GM19395 (cell line): ENCODE results near the gene KLK14.

ENCODE experiments used
- ATAC-seq: cut with Tn5 transposase; IDR thresholded peaks from one replicate; pipeline ENCODE4 v1.9.1; 2021; ENCODE audit warnings: mild to moderate bottlenecking, moderate library complexity; ENCODE audit not compliant: unreplicated experiment

The KLK14 gene

DNA sequence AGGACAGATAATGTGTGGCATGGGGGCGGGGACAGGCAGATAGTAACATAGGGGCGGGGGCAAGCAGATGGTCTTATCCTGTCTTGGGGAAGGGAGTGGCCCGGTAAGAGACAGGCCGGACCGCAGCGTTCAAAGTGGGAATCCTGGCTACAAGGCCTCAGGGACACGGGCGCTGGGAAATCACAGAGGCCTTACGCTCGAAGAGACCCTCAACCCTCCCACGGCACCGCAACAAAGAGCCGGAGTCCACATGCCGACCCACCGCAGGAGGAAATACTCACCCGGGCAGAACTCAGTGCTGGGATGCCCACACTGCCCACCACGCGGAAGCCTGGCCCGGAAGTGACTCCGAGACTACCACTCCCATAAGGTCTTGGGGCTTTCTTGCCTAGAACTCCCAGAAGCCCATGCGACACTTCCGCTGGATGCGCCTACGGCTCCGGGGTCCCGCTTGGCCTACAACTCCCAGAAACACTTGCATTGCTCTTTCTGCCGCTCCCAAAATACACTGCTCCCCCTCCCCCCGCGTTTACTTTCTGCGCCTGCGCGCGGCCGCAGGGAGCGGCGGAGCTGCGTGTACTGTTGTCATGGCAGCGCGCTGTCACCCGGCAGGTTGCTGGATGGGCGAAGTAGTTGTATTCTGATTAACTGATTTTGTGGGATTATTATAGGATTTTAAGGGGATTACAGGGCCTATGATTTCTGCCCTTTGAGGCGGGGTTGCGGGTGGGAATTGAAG is 25.5 kb upstream of the KLK14 start, which contains the start of gene CTU1:
Gene CTU1 (minus strand): TSS at position 344 of the 739 bp plus-strand sequence. CDS start 3,840 bp downstream, outside the sequence.
- peak; percentile 95 for ATAC-seq

DNA sequence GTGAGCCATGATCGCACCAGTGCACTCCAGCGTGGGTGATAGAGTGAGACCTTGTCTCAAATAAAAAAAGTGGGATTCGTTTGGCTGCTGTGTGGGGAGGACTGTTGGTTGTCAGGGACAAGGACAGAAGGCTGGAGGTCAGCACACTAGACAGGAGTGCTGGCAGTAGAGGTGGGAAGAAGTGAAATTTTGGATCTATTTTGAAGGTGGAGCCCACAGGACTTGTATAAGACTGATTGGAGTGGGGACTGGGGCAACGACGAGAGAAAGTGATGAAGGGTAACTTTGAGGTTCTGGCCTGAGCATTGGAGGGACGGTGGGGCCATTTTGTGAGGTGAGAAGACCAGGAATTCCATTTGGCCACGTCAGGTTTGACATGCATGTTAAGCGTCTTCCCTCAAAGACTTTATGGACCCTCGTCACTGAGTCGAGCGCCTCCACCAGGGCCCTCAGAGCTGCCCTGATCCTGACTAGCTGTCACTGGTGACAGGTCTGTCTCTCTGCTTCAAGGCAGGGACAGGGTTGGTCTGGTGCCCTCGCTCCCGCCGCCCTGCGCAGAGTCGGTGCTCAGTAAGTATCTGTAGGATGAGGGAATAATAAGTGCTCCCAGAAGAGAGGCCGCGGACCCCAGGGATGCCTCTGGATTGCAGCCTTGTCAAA is 24.8 kb upstream of the KLK14 start:
- ATAC-seq, result no peak

DNA sequence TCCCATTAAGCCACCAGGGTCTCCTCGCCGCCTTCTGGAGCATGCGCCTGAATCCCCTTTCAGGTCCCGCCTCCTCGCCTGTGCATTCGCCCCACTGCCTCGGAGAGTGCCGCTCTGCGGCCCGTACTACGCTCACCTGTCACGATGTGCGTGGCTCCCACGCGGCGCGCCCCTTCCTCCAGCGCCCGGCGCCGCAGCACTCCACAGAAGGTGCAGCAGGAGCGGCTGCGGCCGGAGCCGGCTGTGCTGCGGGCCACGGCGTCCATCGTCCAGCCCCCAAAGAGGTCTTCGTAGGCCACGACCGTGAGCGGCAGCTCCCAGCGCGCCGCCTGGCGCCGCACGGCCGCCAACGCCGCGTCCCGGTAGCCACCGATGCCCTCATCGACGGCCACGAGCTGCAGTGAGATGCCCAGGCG is 21.2 kb upstream of the KLK14 start:
- ATAC-seq, result no peak

DNA sequence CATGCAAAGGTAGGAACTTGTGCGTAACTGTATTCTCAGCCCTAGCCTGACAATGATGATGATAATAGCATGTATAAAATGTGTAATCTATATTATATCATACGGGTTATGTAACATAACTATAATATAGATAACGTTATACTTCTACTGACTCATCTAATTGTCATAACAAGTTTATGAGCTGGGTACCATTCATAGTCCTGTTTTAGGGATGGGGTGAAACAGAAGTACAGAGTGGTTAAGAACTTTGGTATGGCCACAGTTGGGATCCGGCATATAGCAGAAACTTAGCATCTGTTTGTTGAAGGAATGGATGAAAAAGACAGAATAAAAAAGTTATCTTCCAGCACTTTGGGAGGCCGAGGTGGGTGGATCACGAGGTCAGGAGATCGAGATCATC is 20.3 kb upstream of the KLK14 start:
- no peak for ATAC-seq

DNA sequence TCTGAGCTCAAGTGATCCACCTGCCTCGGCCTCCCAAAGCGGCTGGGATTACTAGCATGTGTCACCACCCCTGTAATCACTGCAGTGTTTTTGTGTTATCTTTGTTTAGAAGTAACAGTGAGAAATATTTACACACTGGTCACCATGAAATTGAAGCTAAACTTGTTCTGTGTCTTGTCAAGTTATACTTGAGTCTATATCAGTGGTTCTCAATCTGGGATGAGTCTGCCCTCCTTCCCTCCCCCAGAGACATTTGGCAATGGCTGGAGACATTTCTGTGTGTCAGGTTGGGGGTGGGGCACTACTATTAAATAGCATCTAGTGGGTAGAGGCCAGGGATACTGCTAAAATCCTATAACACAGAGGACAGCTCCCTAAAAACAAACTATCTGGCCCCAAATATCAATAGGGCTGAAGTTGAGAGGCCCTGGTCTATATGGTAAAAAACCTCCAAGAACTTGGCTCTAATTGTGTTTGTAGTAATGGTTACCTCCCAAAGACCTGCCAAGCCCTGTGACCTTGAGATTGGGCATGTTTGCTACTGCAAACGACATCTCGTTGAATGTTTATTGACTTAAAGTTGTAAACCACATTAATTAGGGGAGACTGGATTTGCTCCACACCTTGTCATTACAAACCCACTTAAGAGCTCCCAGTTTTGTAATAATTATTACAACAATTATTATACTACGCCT is 18.6 kb upstream of the KLK14 start:
- no peak for ATAC-seq

DNA sequence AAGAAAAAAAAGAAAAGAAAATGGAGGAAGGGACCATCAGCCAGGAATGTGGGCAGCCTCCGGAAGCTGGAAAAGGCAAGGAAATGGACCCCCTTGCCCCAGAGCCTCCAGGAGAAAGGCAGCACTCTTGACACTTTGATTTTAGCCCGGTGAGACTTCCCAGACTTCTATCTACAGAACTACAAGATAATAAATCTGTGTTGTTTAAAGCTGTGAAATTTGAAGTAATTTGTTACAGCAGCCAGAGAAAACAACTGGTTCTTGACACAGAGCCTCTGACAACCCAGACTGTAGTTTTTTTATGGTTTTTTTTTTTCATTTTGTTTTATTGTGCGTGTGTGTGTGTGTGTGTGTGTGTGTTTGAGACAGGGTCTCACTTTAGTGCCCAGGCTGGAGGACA is 17.9 kb upstream of the KLK14 start:
- ATAC-seq, result no peak

DNA sequence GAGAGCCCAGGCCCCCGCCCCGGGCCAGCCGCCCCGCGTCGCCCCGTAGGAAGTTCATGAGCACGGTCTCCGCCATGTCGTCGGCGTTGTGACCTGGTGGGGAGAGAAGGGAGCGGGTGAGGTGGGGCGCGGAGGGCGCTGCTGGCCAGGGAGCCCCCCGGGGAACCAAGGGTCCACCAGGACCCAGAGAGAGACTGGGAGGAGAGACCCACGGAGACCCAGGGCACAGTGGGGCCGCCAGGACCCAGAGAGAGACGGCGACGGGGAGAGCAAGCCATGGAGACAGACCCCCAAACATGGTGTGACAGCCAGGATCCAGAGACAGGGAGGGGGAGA is 16.3 kb upstream of the KLK14 start:
- no peak for ATAC-seq

DNA sequence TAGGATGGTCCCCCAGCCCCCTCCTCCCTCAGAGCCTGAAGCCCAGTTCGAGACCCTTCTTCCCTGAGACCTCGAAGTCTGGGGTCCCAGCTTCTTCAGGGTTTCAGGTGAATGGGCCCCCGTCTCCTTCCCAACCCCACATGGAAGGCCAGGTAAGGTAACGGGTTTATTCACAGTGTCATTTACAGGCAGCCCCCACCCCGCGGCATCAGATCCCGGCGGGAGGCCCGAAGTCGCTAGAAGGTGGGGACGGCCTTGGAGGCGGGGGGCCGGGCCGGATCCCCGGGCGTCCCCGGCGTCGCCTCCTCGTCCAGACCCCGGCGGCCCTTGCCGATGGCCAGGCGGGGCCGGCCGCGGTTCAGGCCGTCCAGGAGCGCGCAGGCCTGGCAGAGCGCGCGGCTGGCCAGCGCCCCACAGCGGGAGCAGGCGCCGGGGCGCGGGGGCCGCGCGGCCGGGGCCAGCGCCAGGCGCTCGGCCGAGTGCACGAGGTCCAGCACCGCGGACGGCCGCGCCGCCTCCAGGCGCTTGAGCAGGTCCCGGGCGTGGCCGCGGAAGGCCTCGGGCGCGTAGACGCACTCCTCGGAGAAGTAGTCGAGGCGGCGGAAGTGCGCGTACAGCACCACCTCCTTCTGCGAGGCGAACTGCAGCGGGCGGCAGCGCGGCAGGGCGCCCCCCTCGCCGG is 15.8 kb upstream of the KLK14 start:
- ATAC-seq, result no peak

DNA sequence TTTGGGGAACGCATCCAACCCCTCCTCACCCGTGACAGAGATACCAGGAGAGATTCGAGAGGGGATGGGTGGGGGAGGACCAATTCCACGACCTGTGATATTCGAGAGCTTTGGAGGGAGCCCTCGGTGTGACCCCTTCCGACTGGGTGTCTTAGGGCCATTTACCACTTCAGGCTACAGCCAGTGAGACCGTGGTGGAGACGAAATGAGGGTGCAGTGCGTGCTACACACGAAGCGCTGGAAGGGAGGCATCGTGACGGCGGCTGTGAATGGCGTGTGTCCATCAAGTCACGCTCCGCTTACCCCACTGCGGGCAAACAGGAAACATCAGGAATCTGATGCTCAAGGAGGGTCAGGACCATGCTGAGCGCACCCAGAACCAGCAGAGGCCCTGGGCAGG is 15.1 kb upstream of the KLK14 start:
- ATAC-seq, result no peak

DNA sequence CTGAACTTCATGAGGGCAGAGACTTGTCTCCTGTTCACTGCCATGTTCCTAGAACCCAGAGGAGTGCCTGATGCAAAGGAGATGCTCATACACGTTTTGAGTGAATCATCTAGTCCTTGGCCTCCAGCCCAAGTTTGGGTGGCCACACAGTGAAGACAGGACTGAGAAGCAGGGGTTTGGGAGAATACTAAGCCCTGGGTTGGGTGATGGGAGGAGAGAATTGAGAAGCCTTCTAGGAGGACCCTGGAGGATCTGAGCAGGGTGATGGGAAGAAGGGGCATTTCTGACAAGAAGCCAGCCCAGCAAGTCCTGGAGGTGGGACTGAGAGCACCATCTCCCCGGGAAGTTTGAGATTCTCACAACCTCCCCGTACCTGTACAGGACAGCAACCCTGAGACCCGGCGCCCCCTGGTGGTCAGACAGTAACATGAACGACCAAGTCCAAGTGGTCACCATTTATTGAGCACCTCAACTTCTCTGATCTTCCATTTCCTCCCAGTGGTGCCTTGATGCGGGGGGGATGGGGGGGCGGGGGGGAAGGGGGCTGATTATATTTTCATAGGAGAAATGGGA is 14.6 kb upstream of the KLK14 start:
- no peak for ATAC-seq

DNA sequence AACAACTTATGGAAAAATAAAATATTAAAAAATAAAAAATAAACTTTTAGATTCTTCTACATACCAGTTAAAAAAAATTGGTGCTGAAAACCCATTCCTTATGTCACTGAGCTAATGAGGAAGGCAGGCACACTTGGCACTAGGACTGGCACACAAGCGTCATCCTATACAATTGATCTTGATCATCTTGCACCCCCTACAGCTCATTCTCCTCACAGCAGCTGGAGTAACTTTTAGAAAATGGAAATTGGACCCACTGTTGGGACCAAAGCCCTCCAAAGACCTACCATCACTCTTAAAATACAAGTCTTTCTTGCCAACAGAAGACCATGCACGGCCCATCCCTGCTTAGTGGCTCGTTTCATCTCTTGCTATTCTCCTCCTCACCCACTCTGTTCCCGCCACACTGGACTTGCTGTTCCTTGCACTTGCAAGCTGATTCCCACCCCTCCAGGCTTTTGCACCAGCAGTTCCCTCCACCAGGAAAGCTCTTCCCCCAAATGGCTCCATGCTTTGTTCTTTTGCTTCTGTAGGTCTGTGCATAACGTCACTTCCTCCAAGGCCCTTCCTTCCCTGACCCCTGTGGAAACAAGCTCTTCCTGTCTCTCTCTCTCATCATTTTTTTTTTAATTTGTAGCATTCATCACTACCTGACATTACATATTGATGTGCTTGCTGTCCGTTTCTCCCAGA is 13.9 kb upstream of the KLK14 start:
- ATAC-seq, result no peak

DNA sequence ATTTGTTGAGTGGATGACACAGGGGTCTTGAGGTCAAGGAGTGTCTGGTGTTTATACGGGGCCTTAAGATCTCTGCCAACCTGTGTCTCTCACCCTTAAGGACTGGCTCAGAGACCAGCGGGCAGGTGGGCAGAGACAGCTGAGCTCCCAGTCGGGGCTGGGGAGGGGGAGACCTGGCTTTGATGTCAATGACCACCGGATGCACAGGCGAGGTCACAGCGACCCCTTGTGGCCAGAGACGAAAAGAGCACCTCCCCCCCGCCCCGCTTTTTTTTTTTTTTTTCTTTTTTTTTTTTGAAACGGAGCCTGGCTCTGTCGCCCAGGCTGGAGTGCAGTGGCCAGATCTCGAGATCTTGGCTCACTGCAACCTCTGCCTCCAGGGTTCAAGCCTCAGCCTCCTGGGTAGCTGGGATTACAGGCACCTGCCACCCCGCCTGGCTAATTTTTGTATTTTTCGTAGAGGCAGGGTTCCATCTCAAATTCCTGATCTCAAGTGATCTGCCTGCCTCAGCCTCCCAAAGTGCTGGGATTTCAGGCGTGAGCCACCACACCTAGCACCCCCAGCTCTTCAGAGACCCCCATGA is 12.1 kb upstream of the KLK14 start:
- no peak for ATAC-seq

DNA sequence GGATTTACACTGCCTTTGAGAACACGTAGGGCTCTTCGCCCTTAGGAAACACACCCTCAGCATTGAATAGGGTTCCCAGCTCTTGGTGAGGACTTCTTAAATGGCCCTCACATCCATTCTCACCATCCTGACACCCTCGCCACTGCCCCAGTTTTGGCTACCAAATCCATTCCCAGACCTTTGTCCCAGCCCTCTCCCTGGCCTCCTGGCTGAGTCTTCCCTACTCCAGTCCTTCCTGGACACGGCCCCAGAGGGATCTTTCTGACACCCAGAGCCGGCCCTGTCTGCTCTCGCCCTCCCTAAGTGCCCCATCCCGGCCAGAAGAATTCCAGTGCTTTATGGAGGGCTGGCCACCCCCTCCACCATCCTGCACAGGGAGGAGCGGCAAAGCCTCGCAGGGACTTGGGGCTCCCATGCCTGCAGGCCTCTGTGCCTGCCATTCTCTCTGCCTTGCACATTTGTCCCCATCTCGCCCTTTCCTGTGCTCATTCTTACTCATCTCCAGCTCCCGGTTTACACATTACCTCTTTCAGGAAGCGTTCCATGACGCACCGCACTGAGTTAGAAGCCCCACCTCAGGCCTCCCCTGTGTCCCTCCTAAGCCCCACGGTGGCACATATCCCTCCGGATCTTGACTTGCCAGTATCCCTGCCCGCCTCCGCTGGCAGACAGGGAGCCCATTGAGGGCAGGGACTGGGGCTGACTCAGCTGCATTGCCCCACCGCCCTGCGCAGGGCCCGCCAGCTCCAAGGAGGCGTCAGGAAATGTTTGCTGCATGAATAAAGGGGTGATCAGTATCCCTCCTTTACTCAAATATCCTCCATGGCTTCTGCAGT is 11.0 kb upstream of the KLK14 start:
- no peak for ATAC-seq

DNA sequence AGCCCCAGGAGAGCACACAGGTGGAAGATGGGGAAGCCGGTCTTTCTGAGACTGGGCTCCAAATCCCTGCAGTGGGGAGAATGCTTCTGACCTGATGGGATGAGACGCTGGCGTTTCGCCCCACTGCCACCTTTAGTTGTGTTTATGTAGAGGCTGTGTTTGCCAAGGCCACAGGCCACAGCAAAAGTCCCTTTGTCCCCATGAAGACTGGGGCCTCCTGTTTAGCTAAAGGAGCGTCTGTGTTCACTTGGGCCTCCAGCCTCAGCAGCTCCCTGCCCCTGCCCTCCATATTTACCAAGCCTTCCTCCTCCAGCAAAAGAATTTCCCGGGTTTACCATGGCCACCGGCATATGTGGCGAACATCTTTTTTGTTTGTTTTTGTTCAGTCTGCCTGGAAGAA is 10.4 kb upstream of the KLK14 start:
- ATAC-seq, result no peak

DNA sequence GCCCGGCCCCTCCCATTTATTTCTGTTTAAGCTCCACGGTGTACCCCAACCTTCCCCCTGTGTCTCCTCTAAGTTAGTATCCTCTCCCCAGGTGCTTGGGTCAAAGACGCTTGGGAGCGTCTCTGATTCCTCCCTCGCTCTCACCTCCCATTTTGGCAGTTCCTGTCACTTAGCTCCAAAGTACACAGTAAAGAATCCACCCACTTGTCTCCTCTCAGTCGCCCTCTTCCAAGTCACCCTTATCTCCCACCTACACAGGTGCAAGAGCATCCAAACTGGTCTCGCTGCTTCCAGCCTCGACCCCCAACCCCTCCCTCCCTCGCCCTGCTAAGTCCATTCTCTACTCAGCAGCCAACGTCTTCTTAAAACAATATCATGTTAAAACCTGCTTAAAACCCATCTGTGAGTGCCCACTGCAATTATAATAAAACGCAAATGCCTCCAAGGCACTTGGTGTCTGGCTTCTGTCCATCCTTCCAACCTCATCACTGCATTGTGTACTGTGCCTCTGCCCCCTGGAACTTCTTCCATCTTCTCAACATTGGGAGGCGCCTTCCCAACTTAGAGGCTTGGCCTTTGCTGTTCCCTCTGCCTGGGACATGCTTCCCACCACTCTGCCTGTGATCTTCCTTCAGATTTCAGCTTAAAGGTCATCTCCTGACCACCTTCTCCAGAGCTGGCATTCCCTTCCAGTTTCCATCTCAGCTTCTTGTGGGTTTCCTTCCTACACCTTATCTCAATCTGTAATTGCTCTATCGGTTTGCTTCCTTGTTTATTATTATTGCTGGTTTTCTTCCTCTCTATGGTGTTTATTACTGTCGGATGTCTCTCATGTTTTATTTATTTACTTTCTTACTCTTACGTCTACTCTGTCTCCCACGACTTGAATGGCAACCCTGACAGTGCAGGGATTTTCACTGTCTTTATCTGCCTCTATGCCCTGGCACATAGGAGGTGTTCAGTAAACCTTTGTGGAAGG is 9.5 kb upstream of the KLK14 start:
- no peak for ATAC-seq

DNA sequence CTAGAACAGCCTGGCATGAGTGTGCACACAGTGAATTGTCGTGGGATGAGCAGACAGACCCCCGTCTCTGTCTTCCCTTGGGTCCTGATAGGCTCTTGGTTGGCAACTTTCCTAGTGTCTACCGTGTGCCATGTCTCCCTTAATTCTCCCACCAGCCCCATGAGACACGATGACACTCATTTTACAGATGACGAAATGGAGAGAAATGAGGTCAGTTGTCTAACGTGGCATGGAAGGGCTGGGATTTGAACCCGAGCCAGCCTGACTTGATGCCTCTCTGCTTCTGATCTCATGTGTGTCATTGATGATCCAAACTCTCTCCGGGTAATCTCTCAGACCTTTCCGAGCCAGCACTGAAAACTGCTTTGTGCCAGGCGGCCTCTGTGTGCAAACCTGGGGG is 8.4 kb upstream of the KLK14 start:
- ATAC-seq, result no peak

DNA sequence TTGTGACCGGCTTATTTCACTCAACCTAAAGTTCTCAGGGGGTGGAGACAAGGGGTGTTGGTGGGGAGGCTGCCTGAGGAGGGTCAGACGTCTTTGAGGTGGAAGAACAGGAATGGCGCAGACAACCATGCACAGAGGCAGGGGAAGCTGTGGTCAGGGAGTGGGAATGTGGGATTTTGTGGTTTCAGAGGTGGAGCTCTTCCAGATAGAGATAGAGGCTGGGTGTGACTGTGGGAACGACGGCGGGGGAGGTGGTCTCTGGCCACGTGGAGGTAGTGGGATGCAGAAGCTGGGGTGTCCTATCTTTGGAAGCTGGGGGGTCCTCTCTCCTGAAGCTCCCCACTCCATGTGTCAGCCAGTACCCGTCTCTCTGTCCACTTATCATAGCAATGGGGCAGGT is 7.8 kb upstream of the KLK14 start:
- ATAC-seq, result no peak

DNA sequence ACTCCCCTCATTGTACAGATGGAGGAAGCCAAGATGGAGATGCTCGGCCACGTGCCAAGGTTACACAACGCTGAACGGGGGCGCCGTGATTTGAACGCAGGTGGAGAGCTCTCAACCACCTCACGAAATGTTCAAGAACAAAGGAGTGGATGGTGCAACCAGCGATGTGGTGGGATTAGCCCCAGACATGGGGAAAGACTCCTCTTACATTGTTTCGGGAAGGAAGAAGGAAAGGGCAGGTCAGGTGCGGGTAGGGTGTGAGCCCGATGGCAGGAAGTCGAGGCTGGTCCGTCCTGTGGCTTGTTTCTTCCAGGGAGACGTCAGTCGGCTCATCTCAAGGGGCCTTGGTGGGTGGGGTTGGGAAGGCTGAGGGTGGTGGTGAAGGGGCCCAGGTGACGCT is 7.1 kb upstream of the KLK14 start:
- ATAC-seq, result no peak
